Gastroesophageal sphincter (tissue), 3 donors: ENCODE measurements around the gene GLG1.

Experiments used
- EP300 ChIP-seq: sonication (generic); formaldehyde crosslinking; IDR thresholded peaks from one replicate; pipeline ENCODE4 v1.6.1; 2017; ENCODE audit warnings: antibody characterized with exemption, mild to moderate bottlenecking
- POLR2A ChIP-seq, 2 donors: fragments of 450-650 bp; IDR thresholded peaks; one replicate each; pipeline ENCODE4 v1.6.1; 2017; ENCODE audit warnings: antibody characterized with exemption in 2 of 2, mild to moderate bottlenecking in 2 of 2, moderate library complexity in 1 of 2
- TF ChIP-seq, protein P1 (sequence below), 4 experiments: fragments of 200-600 bp in 2 of 4; fragments of 450-650 bp in 2 of 4; sonication (generic) in 1 of 4; IDR thresholded peaks; one replicate each; pipeline ENCODE4 v1.5.1; 2017 to 2019; ENCODE audit warnings: antibody characterized with exemption in 4 of 4, mild to moderate bottlenecking in 2 of 4, moderate library complexity in 2 of 4

DNA sequence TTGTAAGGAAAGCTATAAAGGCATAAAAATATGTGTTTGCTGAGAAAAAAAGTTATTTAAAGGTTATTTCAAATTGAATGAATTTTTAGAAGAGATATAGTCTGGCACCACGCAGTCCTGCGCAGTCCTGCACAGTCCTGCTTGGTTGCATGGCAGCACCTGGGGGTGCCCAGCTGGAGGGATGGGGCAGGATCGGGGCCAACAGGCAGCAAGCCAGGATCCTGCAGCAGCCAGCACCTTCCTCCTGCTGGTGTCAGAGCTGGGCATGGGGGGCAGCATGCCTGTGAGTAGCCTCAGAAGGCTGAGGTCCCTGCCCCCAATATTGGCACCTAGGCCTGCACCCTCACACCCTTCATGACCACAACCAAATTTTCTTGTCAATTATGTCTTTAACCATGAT lies 46.0 kb downstream of the GLG1 start:
- TF ChIP-seq, protein P1, sequence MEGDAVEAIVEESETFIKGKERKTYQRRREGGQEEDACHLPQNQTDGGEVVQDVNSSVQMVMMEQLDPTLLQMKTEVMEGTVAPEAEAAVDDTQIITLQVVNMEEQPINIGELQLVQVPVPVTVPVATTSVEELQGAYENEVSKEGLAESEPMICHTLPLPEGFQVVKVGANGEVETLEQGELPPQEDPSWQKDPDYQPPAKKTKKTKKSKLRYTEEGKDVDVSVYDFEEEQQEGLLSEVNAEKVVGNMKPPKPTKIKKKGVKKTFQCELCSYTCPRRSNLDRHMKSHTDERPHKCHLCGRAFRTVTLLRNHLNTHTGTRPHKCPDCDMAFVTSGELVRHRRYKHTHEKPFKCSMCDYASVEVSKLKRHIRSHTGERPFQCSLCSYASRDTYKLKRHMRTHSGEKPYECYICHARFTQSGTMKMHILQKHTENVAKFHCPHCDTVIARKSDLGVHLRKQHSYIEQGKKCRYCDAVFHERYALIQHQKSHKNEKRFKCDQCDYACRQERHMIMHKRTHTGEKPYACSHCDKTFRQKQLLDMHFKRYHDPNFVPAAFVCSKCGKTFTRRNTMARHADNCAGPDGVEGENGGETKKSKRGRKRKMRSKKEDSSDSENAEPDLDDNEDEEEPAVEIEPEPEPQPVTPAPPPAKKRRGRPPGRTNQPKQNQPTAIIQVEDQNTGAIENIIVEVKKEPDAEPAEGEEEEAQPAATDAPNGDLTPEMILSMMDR (IDR thresholded peaks at IDR 0.05), result no peak
- TF ChIP-seq EP300 (no peak), POLR2A (IDR thresholded peaks at IDR 0.05) (no peak)
